Mammary epithelial cell (primary cell): ENCODE data around the gene RPS23.

Source experiments
- CTCF ChIP-seq, 2 donors: IDR thresholded peaks in 1 of 2; conservative IDR thresholded peaks in 1 of 2; 2 replicates each; pipeline ENCODE4 v1.5.1; 2011 to 2012; ENCODE audit warnings: inconsistent platforms in 2 of 2, low read length in 2 of 2, mild to moderate bottlenecking in 2 of 2, control low read depth in 1 of 2, low read depth in 1 of 2; ENCODE audit not compliant: insufficient read depth in 1 of 2; ENCODE audit errors: extremely low read depth in 1 of 2
- EZH2 ChIP-seq: IDR thresholded peaks from 2 replicates; pipeline ENCODE4 v1.6.1; 2012; ENCODE audit warnings: low read length, inconsistent platforms, borderline replicate concordance

DNA sequence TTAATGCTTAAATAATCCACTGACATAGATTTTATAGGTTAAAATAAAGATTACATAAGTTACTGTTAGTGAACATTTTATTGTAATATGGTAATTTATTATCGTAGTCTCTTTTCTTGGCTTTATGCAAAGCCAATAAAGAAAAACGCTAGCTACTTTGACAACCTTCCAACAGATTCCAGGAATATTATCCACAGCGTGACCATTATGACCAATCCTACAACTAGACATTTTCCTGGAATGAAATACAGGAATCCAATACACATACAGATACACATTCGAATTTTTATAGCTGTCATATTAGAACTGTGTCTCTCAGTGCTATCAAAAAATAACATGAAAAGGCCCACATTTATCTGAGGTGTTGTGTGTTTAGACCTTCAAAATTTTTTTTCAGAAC is 13.1 kb downstream of the RPS23 start:
- no peak for TF ChIP-seq EZH2
- TF ChIP-seq CTCF (conservative IDR thresholded peaks at IDR 0.05 in 1 of 2, IDR thresholded peaks at IDR 0.05 in 1 of 2; ENCODE audit: extremely low read depth in 1 of 2, insufficient read depth in 1 of 2, low read depth in 1 of 2, low read length in 2 of 2): no peak
